ENCODE results near the gene MCC. TPM values are rescaled to one million over a fixed set of nuclear protein-coding genes. Genes with fewer than 3 reads are reported as not detected.

Gene MCC
- total RNA-seq, 1 donor from 2014 or later, result 2.5 TPM

- Histone ChIP-seq H3K27me3 (no peaks in the 10 kb centered on the region), H3K4me3 (no peak overlapping the region), H3K4me1 (peaks cover 4% of the 10 kb centered on the region), H4K20me1 (ENCODE audit: low read depth) (no peaks in the 10 kb centered on the region), H2AFZ (replicated peaks) (no peak overlapping the region), H3F3A (ENCODE audit: low read depth) (no peaks in the 10 kb centered on the region), H3K36me3 (no peaks in the 10 kb centered on the region), H3K9ac (no peak overlapping the region), H3K9me3 (ENCODE audit: low read depth) (no peaks in the 10 kb centered on the region), H3K27ac (no peak overlapping the region), H3K4me2 (no peak overlapping the region), H3K79me2 (ENCODE audit: low read depth) (no peaks in the 10 kb centered on the region)
- Mint-ChIP-seq H3K27me3 (ENCODE audit: insufficient read depth, low read depth) (peaks cover 2% of the 10 kb centered on the region), H3K27ac (no peak overlapping the region), H3K4me3 (no peak overlapping the region), H3K36me3 (peaks cover 42% of the 10 kb centered on the region), H3K4me1 (peaks cover 10% of the 10 kb centered on the region), H3K9me3 (no peaks in the 10 kb centered on the region)
- TF ChIP-seq EZH2phosphoT487 (IDR thresholded peaks at IDR 0.05) (no peak), EZH2 (IDR thresholded peaks at IDR 0.05) (no peak), CTCF (IDR thresholded peaks at IDR 0.05) (no peak)
- no peak for DNase-seq (ENCODE audit: low spot score)
Observed at GRCh38 chr5:113026211-113026610, 462.0 kb downstream of the MCC start.

- no peaks in the 10 kb centered on the region for H3F3A ChIP-seq (ENCODE audit: low read depth)
- Mint-ChIP-seq H3K4me3 (no peak overlapping the region), H3K9me3 (no peaks in the 10 kb centered on the region), H3K36me3 (peaks cover 39% of the 10 kb centered on the region), H3K27ac (no peak overlapping the region), H3K4me1 (peaks cover 7% of the 10 kb centered on the region), H3K27me3 (ENCODE audit: insufficient read depth, low read depth) (peaks cover 2% of the 10 kb centered on the region)
- no peak overlapping the region for H3K27ac ChIP-seq
- H3K27me3 ChIP-seq, result no peaks in the 10 kb centered on the region
- no peaks in the 10 kb centered on the region for H4K20me1 ChIP-seq (ENCODE audit: low read depth)
- H3K4me2 ChIP-seq, result no peak overlapping the region
- no peaks in the 10 kb centered on the region for H3K4me1 ChIP-seq
- no peaks in the 10 kb centered on the region for H3K9me3 ChIP-seq (ENCODE audit: low read depth)
- H3K36me3 ChIP-seq, result no peaks in the 10 kb centered on the region
- no peaks in the 10 kb centered on the region for H3K79me2 ChIP-seq (ENCODE audit: low read depth)
- TF ChIP-seq EZH2 (IDR thresholded peaks at IDR 0.05), result no peak
- no peak for TF ChIP-seq EZH2phosphoT487 (IDR thresholded peaks at IDR 0.05)
- TF ChIP-seq CTCF (IDR thresholded peaks at IDR 0.05), result no peak
- no peak overlapping the region for H3K4me3 ChIP-seq
- no peak overlapping the region for H2AFZ ChIP-seq (replicated peaks)
- no peak overlapping the region for H3K9ac ChIP-seq
- no peak for DNase-seq (ENCODE audit: low spot score)
Observed at GRCh38 chr5:113025596-113025995, 462.7 kb downstream of the MCC start.

- Histone ChIP-seq H3K79me2 (ENCODE audit: low read depth) (peaks cover 3% of the 10 kb centered on the region), H3K4me3 (no peak overlapping the region), H3K36me3 (peaks cover 6% of the 10 kb centered on the region), H3K27me3 (no peaks in the 10 kb centered on the region), H3F3A (ENCODE audit: low read depth) (no peaks in the 10 kb centered on the region), H3K9ac (no peak overlapping the region), H3K27ac (no peak overlapping the region), H3K4me1 (no peaks in the 10 kb centered on the region), H2AFZ (replicated peaks) (no peak overlapping the region), H3K4me2 (no peak overlapping the region), H3K9me3 (ENCODE audit: low read depth) (no peaks in the 10 kb centered on the region), H4K20me1 (ENCODE audit: low read depth) (no peaks in the 10 kb centered on the region)
- H3K4me3 Mint-ChIP-seq, result no peak overlapping the region
- peaks cover 2% of the 10 kb centered on the region for H3K27me3 Mint-ChIP-seq (ENCODE audit: insufficient read depth, low read depth)
- TF ChIP-seq EZH2 (IDR thresholded peaks at IDR 0.05) (no peak), EZH2phosphoT487 (IDR thresholded peaks at IDR 0.05) (no peak), CTCF (IDR thresholded peaks at IDR 0.05) (no peak)
- no peak for DNase-seq (ENCODE audit: low spot score)
- H3K9me3 Mint-ChIP-seq, result no peaks in the 10 kb centered on the region
- peaks cover 35% of the 10 kb centered on the region for H3K36me3 Mint-ChIP-seq
- no peak overlapping the region for H3K27ac Mint-ChIP-seq
- peaks cover 7% of the 10 kb centered on the region for H3K4me1 Mint-ChIP-seq
Observed at GRCh38 chr5:113024076-113024697, 464.1 kb downstream of the MCC start.
